Lower leg skin (tissue), 4 donors: ENCODE data around the gene NUAK1. TPM values are rescaled to one million over a fixed set of nuclear protein-coding genes. Genes with fewer than 3 reads are reported as not detected.

Experiments used
- DNase-seq, 2 donors: peaks; one replicate each; pipeline ENCODE4 v3.0.0-alpha.2; 2019; ENCODE audit warnings: low spot score in 2 of 2
- H3K4me3 ChIP-seq: fragments of 200-600 bp; sonication (generic); 2 replicates; pipeline ENCODE4 v1.5.1; 2017; ENCODE audit warnings: mild to moderate bottlenecking, low read depth; ENCODE audit not compliant: poor library complexity, severe bottlenecking
- POLR2A ChIP-seq, 2 donors: fragments of 450-650 bp; IDR thresholded peaks; one replicate each; pipeline ENCODE4 v1.6.1; 2016 to 2017; ENCODE audit warnings: antibody characterized with exemption in 2 of 2, mild to moderate bottlenecking in 1 of 2, moderate library complexity in 1 of 2
- WGBS, 2 donors: methylation state at CpG; one replicate each; pipeline ENCODE4 v1.1.5; 2018; 5-methylcytosine and 5-hydroxymethylcytosine counted together
- intact Hi-C: fragments of 100-400 bp; cut with DNase I; formaldehyde crosslinking; loops from one replicate; pipeline ENCODE4 v1.15.0; 2023; ENCODE audit warnings: low total_unique reads
- total RNA-seq, 4 donors: library from RNA; depleted of rRNA; stranded (reverse); fragments of >200 nt; gene quantifications; one replicate each; pipeline ENCODE4 v1.1.0, GENCODE V29; 2016
- TF ChIP-seq, protein P1 (sequence below), 3 donors: fragments of 450-650 bp; IDR thresholded peaks; one replicate each; pipeline ENCODE4 v1.5.1; 2016; ENCODE audit warnings: antibody characterized with exemption in 3 of 3, mild to moderate bottlenecking in 3 of 3, moderate library complexity in 2 of 3

The NUAK1 gene
- total RNA-seq, 4 donors from 2014 or later, result 23.9 to 66.1 (median 42.3) TPM

DNA sequence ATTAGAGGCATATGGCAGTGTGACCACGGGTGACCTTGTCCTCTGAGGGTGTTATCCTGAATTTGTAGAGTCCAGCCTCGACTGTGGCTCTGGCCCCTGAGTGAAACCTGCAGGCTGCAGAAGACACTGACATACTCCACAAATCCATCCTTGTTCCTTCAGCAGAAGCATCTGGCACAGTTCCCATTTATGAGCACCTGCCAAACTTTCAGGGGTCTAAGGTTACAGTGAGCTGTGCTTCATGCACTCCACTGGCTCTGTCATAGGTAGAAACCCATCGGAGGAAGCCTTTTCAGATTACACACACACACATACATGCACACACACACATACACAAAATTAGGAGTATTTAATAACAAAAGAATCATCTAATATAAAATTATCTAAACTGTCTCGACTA, 13.6 kb upstream of the NUAK1 start:
- WGBS, 2 donors, result 80 to 81% methylated on average over 4 of the region's 4 CpGs
- H3K4me3 ChIP-seq, result no peak overlapping the region
- TF ChIP-seq, protein P1, sequence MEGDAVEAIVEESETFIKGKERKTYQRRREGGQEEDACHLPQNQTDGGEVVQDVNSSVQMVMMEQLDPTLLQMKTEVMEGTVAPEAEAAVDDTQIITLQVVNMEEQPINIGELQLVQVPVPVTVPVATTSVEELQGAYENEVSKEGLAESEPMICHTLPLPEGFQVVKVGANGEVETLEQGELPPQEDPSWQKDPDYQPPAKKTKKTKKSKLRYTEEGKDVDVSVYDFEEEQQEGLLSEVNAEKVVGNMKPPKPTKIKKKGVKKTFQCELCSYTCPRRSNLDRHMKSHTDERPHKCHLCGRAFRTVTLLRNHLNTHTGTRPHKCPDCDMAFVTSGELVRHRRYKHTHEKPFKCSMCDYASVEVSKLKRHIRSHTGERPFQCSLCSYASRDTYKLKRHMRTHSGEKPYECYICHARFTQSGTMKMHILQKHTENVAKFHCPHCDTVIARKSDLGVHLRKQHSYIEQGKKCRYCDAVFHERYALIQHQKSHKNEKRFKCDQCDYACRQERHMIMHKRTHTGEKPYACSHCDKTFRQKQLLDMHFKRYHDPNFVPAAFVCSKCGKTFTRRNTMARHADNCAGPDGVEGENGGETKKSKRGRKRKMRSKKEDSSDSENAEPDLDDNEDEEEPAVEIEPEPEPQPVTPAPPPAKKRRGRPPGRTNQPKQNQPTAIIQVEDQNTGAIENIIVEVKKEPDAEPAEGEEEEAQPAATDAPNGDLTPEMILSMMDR (IDR thresholded peaks at IDR 0.05), result no peak
- TF ChIP-seq POLR2A (IDR thresholded peaks at IDR 0.05), result no peak
- no peak for DNase-seq
- intact Hi-C loops, result no loop called here

- DNase-seq, result no peak
- H3K4me3 ChIP-seq, result no peak overlapping the region
- WGBS, 2 donors, result 92 to 95% methylated on average over 5 of the region's 5 CpGs
- TF ChIP-seq, protein P1 (IDR thresholded peaks at IDR 0.05), result no peak
- TF ChIP-seq POLR2A (IDR thresholded peaks at IDR 0.05), result no peak
- intact Hi-C loops, result no loop called here
Observed at GRCh38 chr12:106150555-106150954, 11.8 kb upstream of the NUAK1 start.

DNA sequence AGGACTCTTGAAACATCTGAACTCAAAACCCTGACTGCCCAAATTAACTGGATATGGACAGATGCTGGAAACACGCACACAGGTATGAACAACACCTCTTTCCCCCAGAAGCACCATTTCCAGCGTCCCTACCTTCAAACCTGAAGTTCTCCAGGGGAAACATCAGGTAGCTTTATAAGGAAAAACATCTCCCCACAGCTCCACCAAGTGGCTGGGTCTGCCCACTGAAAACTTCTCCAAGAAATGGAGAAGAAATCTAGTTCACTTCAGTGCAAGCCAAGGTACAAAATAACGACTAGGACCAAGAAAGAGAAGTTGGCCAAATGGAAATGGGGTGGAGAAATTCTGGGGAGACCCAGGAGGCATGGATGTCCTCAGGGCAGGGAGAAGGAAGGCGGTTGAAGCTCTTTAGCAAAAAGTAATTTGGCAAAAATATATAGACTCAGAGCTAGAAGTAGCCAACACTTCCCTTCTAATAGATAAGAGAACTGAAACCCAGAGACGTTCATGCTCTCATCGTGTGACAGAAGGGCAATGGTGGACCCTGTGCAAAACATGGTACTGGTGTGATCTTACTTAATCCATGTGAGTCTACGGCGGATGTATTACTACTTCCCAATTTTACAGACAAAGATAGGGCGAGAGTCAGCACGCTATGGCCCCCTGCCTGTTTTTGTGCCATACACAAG, 10.5 kb upstream of the NUAK1 start:
- H3K4me3 ChIP-seq, result no peak overlapping the region
- 53% methylated on average over 10 of the region's 10 CpGs for WGBS, 2 donors
- TF ChIP-seq, protein P1 (IDR thresholded peaks at IDR 0.05), result no peak
- TF ChIP-seq POLR2A (IDR thresholded peaks at IDR 0.05), result no peak
- DNase-seq, result no peak
- intact Hi-C loops, result no loop called here

GRCh38 chr12:106147956-106148355, 9.2 kb upstream of the NUAK1 start:
- intact Hi-C loops, result no loop called here
- H3K4me3 ChIP-seq, result no peak overlapping the region
- 58 to 84% methylated on average over 12 of the region's 12 CpGs for WGBS, 2 donors
- DNase-seq, result no peak
- no peak for TF ChIP-seq POLR2A (IDR thresholded peaks at IDR 0.05)
- TF ChIP-seq, protein P1 (IDR thresholded peaks at IDR 0.05), result no peak

GRCh38 chr12:106146987-106147386, 8.2 kb upstream of the NUAK1 start:
- DNase-seq, result no peak
- intact Hi-C loops, result no loop called here
- 95 to 98% methylated on average over 4 of the region's 4 CpGs for whole genome bisulfite sequencing, 2 donors

More at GRCh38 chr12:106146987-106147386, 8.2 kb upstream of the NUAK1 start:
- TF ChIP-seq, protein P1 (IDR thresholded peaks at IDR 0.05), result no peak
- TF ChIP-seq POLR2A (IDR thresholded peaks at IDR 0.05), result no peak
- no peak overlapping the region for H3K4me3 ChIP-seq
